Measurements from ENCODE around the gene UNCX. TPM values are rescaled to one million over a fixed set of nuclear protein-coding genes. Genes with fewer than 3 reads are reported as not detected.

UNCX gene
- total and polyA plus RNA-seq, 9 of the 15 experiments (the other 6 are each of a cell fraction or from before 2014, with no cell fraction given): not detected

- TF ChIP-seq ZBTB11 (CRISPR knock-in tag; IDR thresholded peaks at IDR 0.05): no peak
- TF ChIP-seq XRCC4 (IDR thresholded peaks at IDR 0.05; ENCODE audit: extremely low read depth, insufficient read depth, insufficient read length): no peak
- TF ChIP-seq, protein P1, sequence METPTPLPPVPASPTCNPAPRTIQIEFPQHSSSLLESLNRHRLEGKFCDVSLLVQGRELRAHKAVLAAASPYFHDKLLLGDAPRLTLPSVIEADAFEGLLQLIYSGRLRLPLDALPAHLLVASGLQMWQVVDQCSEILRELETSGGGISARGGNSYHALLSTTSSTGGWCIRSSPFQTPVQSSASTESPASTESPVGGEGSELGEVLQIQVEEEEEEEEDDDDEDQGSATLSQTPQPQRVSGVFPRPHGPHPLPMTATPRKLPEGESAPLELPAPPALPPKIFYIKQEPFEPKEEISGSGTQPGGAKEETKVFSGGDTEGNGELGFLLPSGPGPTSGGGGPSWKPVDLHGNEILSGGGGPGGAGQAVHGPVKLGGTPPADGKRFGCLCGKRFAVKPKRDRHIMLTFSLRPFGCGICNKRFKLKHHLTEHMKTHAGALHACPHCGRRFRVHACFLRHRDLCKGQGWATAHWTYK (CRISPR knock-in tag; IDR thresholded peaks at IDR 0.05): no peak
- TF ChIP-seq ZNF699 (CRISPR knock-in tag; IDR thresholded peaks at IDR 0.05; ENCODE audit: insufficient replicate concordance): no peak
- no peak for TF ChIP-seq SRSF7 (optimal IDR thresholded peaks at IDR 0.05; ENCODE audit: low read depth, low read length)
- no peak for TF ChIP-seq MGA (IDR thresholded peaks at IDR 0.05)
Observed at GRCh38 chr7:1210321-1210978, 22.2 kb upstream of the UNCX start (continued).
